ENCODE data around the gene CTSD. TPM values are rescaled to one million over a fixed set of nuclear protein-coding genes. Genes with fewer than 3 reads are reported as not detected.

CTSD gene
- total RNA-seq, 1 experiment from 2014 or later, result 127 TPM

DNA sequence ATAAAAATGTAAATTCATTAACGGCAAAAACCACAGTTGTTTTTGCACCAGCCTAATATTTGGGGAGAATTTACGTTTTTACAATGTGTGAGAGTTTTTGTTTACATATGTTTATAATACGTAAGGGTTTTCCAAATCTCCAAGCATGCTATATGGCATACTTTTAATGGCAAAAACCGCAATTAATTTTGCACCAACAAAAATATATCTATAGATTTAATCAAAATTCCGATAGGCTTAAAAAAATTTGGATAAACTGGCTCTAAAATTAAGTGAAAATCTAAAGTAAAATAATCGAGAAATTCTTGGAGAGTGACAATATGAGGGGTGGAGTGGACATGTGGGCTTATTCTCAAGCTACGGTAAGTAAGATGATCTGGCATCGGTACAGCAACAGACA is 43.9 kb downstream of the CTSD start:
- Histone ChIP-seq H3K27ac (ENCODE audit: low read depth, low read length) (no peak overlapping the region), H3K9ac (ENCODE audit: low read length) (no peak overlapping the region), H3K4me1 (ENCODE audit: control insufficient read depth in 1 of 2, insufficient read depth in 2 of 2, low read length in 2 of 2) (no peaks in the 10 kb centered on the region), H3K9me3 (ENCODE audit: control insufficient read depth in 1 of 2, insufficient read depth in 1 of 2, low read depth in 1 of 2, low read length in 2 of 2) (no peaks in the 10 kb centered on the region), H3K4me3 (replicated peaks in 1 of 2; ENCODE audit: low read depth in 1 of 2, low read length in 2 of 2) (no peak overlapping the region), H3K79me2 (ENCODE audit: insufficient read depth, low read length) (no peaks in the 10 kb centered on the region), H4K20me1 (ENCODE audit: insufficient read depth) (no peaks in the 10 kb centered on the region), H3K9me2 (ENCODE audit: insufficient read depth) (no peaks in the 10 kb centered on the region), H3K36me3 (ENCODE audit: control insufficient read depth in 1 of 2, insufficient read depth in 2 of 2, low read length in 2 of 2) (no peaks in the 10 kb centered on the region), H2AFZ (ENCODE audit: low read depth, low read length, poor library complexity, severe bottlenecking) (no peak overlapping the region), H3K4me2 (ENCODE audit: low read length) (no peak overlapping the region), H3K27me3 (ENCODE audit: insufficient read depth, low read length) (no peaks in the 10 kb centered on the region; the same call in 1 of the 2 replicates)
- DNase-seq (ENCODE audit: low read depth, low spot score) (no peak), ATAC-seq (no peak)
- no TSS peak for BruUV-seq (replicated peaks)
- ChIA-PET CTCF (no interaction called here), POLR2A (no interaction called here), RAD21 (ENCODE audit: low non-redundant PET in 1 of 2, low total read pairs in 2 of 2, uncharacterized antibody in 2 of 2, unreplicated experiment in 2 of 2) (no interaction called here)
- intact Hi-C loops (cut with micrococcal nuclease), result no loop called here
- no peak for TF ChIP-seq CEBPB (IDR thresholded peaks at IDR 0.05; ENCODE audit: low read depth)
- TF ChIP-seq, protein P1, sequence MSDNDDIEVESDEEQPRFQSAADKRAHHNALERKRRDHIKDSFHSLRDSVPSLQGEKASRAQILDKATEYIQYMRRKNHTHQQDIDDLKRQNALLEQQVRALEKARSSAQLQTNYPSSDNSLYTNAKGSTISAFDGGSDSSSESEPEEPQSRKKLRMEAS (IDR thresholded peaks at IDR 0.05), result no peak
- TF ChIP-seq EZH2phosphoT487 (IDR thresholded peaks at IDR 0.05; ENCODE audit: borderline replicate concordance), result no peak
- TF ChIP-seq EZH2 (IDR thresholded peaks at IDR 0.05), result no peak
- TF ChIP-seq SP1 (IDR thresholded peaks at IDR 0.05; ENCODE audit: low read depth), result no peak
- no peak for TF ChIP-seq SRF (IDR thresholded peaks at IDR 0.05; ENCODE audit: low read depth)
- no peak for TF ChIP-seq FOSL1 (IDR thresholded peaks at IDR 0.05; ENCODE audit: low read depth)
- no peak for TF ChIP-seq JUND (IDR thresholded peaks at IDR 0.05)
- no peak for TF ChIP-seq POLR2AphosphoS5 (IDR thresholded peaks at IDR 0.05; ENCODE audit: low read depth, low read length)
- TF ChIP-seq ELF1 (IDR thresholded peaks at IDR 0.05; ENCODE audit: borderline replicate concordance, low read depth), result no peak
- no peak for TF ChIP-seq TCF7L2 (IDR thresholded peaks at IDR 0.05; ENCODE audit: borderline replicate concordance, extremely low read depth, insufficient read depth, insufficient read length)
- no peak for TF ChIP-seq RAD21 (IDR thresholded peaks at IDR 0.05; ENCODE audit: low read depth)
- TF ChIP-seq ZFX (IDR thresholded peaks at IDR 0.05), result no peak
- no peak for TF ChIP-seq POLR2A (IDR thresholded peaks at IDR 0.05; ENCODE audit: borderline replicate concordance, extremely low read depth, insufficient read depth, insufficient read length)
- TF ChIP-seq, protein P2, sequence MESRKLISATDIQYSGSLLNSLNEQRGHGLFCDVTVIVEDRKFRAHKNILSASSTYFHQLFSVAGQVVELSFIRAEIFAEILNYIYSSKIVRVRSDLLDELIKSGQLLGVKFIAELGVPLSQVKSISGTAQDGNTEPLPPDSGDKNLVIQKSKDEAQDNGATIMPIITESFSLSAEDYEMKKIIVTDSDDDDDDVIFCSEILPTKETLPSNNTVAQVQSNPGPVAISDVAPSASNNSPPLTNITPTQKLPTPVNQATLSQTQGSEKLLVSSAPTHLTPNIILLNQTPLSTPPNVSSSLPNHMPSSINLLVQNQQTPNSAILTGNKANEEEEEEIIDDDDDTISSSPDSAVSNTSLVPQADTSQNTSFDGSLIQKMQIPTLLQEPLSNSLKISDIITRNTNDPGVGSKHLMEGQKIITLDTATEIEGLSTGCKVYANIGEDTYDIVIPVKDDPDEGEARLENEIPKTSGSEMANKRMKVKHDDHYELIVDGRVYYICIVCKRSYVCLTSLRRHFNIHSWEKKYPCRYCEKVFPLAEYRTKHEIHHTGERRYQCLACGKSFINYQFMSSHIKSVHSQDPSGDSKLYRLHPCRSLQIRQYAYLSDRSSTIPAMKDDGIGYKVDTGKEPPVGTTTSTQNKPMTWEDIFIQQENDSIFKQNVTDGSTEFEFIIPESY (IDR thresholded peaks at IDR 0.05; ENCODE audit: extremely low read depth, insufficient replicate concordance, low read length), result no peak
- no peak for TF ChIP-seq SIN3A (IDR thresholded peaks at IDR 0.05; ENCODE audit: low read depth)

Data from HCT116 (cell line).